ENCODE measurements around the gene MPHOSPH9.

- TF ChIP-seq ZKSCAN1 (IDR thresholded peaks at IDR 0.05; ENCODE audit: low read length) (no peak), SALL2 (CRISPR knock-in tag; IDR thresholded peaks at IDR 0.05) (no peak), RBM39 (IDR thresholded peaks at IDR 0.05; ENCODE audit: low read depth, low read length, poor library complexity, severe bottlenecking) (no peak)
These were observed 33.8 kb upstream of the MPHOSPH9 start for GRCh38 chr12:123266679-123267277.
